Effector CD4-positive, alpha-beta T cell (primary cell): ENCODE results near the gene C10orf71.

ENCODE experiments used
- DNase-seq: peaks from one replicate; pipeline ENCODE4 v3.0.0-alpha.2; 2020

Gene C10orf71

DNA sequence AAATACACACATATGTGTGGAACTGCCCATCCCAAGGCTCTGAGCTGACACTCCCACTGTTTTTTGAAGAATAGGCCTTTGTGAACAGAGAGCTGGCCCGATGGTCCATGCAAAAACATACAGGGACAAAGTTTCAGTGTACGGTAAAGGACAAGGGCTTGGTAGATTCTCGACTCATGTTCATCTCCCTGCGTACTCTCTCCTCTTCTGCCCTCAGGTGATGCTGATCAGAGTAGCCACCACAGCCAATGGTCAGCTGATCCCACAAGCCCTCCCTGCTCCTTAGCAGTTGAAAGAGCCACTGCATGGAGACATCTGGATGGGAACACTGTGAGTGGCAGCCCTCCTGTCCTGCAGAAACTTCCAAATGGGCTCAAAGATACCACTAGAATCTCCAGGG, 23.1 kb upstream of the C10orf71 start:
- DNase-seq: no peak

DNA sequence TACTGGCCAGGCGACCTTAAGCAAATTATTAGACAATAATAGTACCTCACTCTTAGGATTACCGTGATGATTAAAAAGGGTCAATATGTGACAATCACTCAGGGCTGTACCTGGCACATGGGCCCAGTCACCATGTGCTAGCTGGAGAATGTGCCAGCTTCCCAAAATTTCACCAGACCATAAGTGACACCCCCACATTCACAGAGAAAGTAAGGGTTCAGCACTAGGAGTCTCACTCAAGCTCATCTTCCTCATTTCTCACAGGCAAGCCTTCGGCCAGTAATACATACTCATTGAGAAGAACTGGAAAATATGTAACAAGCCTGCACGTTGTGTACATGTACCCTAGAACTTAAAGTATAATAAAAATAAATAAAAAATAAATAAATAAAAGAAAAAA, 22.4 kb upstream of the C10orf71 start:
- DNase-seq: no peak

DNA sequence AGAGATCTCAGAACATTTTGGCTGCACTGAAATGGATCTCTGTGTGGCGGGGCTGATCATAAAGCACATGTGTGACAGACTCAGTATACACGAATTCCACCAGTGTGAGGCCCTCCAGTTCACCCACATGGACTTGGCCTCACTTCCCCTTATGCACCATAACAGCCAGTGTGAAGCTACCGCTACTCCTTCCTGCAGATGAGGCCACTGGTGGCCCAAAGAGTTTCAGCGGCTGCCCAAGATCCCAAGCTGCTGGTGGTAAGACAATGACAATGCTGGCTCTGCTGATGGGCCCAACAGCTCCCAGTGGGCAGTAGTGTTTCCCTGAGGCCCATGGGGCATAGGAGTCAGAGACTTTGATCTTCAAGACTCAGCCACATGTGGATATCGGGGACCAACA, 21.0 kb upstream of the C10orf71 start:
- no peak for DNase-seq

DNA sequence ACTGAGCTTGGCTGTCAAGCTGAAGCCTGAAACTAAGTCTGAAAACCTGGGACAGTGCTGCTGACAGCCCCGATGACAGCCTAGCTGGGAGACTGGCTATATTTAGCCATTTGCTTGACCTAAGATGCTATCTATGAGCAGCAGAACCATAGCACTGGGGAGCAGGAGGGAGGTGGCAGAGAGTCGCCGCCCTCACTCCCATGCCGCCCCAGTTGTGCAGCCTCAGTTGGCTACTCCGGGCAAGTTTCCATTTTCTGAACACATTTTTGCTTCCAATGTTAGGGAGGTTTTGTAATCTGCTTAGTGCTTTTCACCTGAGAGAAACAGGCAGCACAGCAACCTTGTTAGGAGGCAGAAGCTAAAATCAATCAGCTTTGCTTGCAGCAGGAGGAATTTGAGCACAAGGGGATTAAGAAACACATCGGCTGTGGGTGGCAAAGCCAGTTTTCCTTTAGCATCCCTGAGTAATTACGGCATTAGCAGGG, 20.4 kb upstream of the C10orf71 start:
- no peak for DNase-seq

DNA sequence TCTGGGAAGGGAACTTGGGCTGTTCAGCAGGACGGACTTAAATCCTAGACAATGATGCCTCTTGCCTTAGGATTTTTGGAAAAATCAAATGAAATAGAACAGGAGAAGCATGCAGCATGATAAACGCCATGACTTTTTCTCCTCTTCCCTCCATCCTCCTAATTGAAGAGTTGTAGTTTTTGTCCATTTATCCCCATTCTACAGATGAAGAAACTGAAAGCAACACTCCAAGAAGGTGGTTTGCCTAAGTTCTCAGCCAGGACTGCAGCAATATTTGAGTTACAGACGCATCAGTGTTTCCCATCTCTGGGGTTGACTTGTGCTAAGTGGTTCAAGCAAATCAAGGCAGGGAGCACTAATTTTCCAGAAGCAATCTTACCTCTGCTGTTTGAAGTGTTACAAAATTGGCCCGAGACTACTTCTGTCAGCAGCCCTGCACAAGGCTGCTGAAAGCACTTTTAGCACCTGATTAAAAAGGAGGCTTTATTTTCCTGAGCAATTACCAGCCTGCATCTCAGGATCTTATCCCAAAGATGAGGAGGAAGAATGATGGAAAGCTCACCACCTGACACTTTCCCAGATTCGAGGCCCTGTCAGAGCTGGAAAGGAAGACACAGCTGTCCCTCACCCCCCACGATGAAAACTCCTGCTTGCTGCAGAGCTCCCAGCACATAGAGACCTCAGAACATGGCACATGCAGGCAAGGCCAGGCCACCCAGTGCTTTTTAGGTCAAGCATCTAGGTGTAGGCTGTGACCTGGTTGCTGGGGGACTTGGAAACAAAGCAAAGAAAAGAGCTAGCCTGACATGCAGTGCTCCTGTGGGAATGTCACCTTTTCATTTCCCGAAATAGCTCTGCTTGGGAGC, 19.7 kb upstream of the C10orf71 start:
- no peak for DNase-seq

DNA sequence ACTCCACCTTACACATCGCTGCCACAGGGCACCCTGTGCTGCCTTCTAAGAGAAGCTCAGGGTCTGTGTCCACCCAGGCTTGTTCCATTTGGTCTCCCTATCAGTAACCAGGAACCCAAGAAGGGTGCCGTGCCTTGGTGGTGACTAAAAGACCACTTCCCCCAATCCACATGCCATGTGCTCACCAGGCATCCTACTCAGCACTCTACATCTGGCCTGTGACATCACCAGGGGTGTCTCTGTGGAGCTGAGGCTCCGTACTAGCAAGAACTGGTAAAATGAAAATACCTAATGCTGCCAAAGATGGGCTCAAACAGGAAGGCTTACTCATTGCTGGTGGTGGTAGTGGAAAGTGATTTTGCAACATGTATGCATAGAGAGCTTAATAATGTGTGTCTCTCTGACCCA, 19.0 kb upstream of the C10orf71 start:
- DNase-seq: no peak

DNA sequence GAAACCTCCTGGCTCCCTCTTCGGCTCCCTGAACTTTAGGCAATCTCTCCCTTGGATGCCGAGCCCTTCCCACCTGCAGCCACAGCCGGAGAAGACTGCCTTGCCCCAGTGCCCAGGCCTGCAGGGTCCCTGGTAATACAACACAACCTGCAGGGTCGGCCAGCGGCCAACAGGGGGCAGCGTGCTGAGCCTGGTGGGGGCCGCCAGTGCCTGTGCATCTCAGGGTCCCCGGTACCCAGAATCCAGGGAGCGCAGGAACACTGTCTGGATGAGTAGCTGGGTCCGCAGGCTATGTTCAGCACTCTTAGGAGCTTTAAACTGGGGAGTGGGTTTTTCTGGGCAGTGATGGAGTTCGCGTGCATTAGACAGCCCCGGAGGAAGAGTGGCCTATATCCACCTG, 17.5 kb upstream of the C10orf71 start:
- DNase-seq: no peak

DNA sequence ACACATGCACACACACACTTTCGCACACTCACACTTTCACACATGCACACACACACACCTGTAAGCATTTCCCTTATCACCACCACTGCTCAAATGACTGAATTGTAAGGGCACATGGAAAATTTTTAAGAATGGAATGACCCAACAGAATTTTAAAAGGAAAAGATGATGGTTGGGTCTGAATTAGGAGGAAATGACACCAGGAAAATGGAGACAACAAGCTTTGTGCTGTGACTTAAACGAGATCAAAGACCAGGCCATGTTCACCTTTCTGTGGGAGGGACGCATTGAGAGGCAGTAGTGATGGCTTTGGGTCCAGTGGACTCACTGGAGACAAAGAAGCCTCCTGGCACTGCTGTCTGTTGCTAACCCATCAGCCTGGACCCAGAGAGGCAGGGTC, 16.7 kb upstream of the C10orf71 start:
- DNase-seq: no peak

DNA sequence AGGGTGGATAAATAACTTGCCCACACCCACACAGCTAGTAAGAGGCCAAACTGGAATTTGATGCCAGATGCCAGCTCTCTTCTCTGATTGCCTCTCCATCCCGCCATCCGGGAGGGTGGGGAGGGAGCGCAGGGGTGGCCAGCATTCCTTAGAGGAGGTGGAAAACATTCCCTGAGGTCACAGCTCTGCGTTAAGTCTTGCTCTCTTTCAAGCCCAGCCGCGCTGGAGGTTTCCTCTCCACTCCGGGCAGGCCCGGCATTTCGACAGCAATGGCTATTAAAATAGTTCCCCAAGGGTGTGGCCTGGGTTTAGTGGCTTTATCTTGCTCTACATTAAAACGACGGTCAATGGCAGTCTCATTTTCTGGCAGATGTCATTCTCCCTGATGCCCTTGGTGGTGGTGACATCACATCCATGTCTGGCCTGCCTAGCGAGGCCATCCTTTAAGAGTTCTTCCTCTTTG, 16.1 kb upstream of the C10orf71 start:
- DNase-seq: no peak

DNA sequence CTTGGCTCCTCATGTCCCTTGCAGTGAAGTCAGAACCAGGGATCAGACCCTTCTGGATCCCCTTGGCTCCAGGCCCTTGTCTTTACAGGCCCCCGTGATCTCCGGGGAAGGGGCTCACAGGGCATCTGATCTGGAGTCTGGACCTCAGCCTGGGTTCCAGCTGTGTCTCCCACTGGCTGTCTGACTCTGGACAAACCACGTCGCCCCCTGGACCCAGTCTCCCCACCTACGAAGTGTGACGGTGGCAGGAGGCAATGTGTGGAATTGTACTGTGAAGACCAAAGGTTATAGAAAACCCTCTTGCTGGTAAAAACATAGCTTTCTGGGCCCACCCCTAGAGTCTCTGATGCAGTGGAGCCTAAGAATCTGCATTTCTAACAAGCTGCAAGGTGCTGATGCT, 15.5 kb upstream of the C10orf71 start:
- DNase-seq: no peak

DNA sequence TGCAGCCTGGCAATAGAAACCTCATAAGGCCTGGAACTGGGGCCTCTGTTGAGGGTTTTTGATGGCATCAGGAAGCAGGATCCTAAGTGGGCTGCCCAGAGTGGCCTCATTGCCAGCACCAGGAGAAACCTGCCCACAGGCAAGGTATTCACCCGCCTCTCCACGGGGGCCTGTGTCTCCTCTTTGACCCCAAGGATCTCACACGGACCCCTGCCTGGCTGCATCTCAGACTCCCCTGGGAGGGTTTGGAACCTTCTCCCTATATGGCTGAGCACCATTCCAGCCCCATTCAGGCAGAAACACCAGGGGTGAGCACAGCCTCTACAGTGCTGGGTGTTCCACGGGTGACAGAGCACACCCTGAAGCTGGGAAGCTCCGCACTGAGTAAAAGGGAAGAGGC, 14.6 kb upstream of the C10orf71 start:
- no peak for DNase-seq

DNA sequence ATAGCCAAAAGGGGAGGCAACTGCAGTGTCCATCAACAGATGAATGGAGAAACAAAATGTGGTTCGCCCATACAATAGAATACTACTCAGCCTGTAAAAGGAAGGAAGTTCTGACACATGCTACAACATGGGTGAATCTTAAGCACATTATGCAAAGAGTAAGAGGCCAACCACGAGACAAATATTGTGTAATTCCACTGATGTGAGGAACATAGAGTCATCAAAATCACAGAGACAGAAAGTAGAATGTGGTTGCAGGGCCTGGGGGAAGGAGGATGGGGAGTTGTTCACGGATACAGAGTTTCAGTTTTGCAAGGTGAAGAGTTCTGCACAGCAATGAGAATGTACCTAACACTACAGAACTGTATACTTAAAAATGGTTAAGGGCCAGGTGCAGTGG, 13.7 kb upstream of the C10orf71 start:
- DNase-seq: no peak

DNA sequence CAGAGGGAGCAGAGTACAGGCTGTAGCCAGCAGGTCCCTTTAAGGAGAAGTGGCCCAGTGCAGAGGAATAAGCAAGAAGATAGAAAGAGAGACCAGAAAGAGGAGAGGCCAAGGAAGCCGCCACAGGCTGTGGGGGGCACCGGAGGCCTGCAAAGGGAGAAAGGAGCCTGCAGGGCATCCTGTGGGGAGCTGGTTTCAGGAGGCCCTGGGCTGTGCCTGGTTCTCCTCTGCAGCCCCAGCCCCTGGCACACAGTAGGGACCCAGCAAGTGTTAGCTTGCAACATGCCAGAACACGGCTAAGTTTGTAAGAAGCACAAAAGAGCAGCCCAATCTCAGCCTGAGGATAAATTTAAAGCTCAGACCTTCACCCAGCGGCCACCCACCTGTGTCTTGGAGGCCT, 12.3 kb upstream of the C10orf71 start:
- DNase-seq: no peak

DNA sequence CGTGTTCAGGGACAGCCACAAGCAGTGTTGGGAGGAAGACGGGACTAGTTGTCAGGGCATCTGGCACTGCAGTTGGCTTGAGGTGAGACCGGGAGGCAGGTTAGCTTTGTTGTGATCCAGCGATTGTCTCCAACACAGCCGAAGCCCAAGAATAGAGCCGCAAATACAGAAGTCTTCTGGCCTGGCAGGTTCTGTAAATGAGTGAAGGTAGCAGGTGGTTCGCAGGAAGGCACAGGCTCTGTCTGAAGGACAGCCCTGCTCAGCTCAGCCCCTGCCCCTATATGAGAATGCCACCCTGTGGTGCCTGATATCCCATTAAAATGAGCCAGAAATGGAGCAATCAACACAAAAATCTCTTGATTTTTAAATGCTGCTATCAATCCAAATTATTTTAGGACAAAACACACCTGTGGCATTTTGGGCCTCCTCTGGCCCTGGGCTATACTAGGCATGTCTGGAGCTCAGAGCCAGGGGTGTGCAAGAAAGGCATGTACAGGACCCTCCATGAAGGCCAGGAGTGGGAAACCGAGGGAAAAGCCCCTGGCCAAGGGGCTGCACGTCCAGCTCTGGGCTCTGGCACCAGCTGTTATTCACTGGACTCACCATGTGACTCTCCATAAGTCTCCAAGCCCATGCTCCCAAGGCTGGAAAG, 11.2 kb upstream of the C10orf71 start:
- no peak for DNase-seq

DNA sequence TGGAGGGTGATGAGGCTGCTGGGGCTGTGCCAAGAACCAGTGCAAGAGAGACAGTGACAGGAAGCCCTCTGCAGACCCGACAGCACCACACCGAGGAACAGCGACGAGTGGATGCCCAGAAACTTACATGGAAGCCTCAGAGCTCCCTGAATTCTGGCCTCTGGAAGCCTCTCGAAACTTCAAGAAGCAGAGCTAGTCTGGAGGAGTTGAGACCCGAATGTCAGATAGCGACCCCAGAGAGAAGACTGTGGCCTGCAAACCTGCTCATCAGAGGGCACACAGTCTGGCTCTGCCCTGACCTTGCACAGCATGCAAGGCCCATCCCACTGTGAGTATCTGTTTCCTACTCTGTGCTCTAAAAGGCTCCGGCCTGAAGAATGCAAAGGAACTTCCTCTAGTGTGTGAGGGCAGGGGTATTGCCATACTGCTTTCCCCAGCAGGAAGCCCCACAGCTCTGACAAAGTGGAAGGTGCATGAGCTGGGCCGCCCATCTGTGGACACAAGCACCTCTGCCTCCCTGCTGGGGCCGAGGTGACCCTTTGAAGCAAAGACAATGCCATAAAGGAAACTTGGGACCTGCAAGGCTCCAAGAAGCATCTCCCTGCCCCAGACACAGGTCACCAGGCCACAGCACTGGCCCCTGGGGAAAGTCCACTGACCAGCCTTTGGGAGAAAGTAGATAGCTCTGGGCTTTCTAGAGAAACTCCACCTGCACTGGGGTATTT, 10.5 kb upstream of the C10orf71 start:
- no peak for DNase-seq

DNA sequence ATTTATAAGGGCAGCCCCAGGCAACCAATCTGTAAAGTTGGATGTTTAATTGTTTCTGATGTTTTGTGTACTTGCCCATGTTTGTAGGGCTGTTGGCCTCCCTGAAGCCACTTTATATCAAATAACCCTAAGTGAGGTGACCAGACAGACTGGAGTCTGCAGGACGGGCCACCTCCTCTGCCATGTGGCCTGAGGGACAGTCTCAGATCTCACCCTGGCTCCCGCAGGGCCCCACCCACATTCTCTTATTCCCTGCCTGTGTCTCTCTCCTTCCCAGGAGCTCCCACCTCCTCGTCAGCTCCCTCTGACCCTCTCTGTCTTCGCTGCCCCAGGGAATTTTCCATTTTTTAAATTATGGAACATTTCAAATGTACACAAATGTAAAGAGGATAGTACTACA, 9.5 kb upstream of the C10orf71 start:
- DNase-seq: no peak

DNA sequence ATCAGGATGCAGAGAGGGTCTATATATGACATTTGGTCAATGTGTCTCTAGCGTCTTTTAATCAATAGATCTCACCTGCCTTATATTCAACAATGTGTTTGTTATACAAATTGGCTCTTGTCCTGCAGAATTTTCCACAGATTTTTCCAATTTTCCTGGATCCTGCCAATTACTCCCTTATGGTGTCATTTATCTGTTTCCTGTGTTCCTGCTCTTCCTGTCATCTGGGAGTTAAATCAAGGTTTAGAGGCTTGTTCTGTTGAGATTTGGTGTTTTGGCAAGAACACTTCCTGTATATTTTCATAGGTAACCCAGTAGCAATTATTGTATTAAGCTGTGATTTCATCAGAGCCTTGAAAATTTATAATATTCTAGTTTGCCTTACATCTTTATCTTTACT, 8.8 kb upstream of the C10orf71 start:
- no peak for DNase-seq

DNA sequence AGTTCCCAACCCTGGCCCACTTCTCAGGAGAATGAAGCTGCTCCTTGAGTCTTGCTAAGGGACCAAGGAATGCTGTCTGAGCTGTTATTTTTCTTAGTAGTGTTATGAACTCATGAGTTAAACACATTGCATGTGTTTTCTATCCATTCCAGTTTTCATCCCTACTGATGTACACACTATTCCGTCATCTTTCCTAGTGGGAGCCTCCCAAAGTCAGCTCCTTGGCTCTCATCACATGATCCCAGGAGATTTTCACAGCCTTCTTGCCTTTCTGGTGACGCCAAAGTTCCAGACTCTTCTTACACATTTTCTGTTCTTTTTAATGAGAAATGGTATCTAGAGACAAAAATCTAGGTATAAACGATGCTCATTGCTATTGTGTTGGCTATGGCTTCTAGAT, 8.4 kb upstream of the C10orf71 start:
- no peak for DNase-seq

DNA sequence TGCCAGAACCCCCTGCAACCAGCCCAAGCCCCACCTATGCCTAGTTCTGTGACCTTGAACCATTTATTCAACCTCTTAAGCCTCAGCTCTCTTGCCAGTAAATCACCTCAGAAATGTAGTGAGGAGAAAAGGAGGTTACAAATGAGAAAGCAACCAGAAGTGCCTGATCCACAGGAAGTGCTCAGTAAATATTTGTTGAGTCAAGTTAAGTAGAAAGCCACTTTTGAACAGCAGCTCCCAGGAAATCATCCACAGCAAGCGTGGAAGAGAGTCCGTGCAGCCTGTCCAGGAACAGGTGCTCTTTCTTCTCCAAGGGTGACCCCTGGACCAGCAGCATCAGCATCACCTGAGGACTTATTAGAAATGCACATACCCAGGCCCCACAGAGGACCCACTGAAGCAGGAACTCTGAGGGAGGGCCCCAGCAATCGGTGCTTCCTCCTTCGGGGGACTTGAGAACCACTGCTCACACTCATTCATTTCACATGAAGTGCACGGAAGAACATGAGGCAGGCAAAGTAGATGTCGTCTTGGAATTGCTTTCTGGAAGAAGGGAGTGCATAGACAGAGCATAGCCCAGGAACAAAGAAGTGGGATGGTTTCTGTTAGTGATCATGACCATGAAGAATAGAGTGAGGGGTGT, 6.3 kb upstream of the C10orf71 start:
- DNase-seq: no peak

DNA sequence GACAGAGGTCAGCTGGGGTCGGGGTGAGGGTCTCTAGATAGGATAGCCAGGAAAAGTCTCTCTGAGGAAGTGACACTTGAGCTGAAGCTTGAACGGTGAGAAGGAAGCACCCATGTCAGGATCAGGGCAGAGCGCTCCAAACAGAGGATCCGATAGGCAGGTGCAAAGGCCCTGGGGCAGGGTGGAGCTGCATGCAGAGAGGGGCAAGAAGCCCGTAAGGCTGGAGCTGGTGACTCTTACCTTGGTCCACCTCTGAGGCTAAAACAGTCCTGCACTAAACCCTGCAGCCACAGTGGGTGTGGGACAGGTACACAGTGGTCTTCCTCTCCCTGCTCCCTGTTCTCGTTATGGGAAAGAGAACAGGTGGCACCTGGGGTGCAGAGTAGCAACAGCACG, 5.8 kb upstream of the C10orf71 start:
- DNase-seq: no peak

DNA sequence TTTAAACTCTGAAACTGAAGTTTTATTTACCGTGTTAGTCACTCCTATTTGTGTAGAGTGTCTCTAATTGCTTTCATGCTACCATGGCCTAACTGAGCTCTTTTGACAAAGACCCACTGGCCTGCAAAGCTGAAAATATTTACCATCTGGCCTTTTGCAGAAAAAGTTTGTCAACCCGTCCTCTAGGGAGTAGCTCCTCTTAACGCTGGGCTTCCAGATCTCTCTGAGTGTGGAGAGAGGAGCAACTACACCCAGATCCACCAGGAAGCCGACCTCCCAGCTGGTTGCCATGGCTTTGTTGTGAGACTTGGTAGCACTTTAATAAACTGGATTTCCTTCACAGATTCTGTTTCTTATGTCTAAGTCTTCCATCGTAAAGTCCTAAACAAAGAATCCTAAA, 4.2 kb upstream of the C10orf71 start:
- no peak for DNase-seq

DNA sequence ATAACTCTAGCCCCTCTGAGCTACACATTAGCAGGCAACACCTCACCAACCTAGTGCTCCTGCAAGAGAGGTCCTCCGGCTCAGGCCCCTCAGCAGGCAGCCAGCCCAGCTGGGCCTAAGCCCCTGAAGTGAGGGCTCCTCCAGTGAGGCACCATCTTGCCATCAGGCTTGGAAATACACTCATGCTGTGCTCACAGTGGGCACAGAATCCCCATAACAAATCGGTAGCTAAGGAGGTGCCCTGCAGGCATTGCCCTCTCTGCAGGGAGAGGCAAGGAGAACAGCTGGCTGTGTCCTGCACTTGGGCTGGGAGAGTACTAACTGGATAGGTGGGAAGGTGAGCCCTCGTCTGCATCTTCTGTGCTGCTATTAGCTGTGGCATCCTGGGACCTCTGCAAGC, 3.7 kb upstream of the C10orf71 start:
- no peak for DNase-seq

DNA sequence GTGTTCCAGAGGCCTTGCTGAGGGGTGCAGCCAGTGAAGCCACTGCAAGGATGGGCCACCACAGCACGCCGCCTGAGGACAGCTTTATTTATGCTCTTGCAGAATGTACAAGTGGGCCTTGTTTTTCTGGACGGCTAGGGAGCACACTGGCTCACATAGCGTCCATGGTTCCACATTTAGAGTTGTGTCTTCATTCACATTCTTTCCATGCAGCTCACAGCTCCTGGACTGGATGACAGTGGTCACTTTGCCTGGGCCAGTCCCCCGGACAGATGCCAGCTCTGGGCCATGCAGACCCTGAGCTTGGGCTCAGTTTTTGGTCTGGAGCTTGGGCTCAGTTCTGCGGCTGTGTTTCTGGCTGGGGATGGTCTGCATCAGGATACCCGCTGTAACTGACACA, 2.6 kb upstream of the C10orf71 start:
- DNase-seq: no peak
